ENCODE measurements around the gene CHRNB1. TPM values are rescaled to one million over a fixed set of nuclear protein-coding genes. Genes with fewer than 3 reads are reported as not detected.
A peak's percentile ranks its signal among the peaks of the same experiment; 100 is the strongest.

CHRNB1 gene
- total and polyA plus RNA-seq, 12 donors, result 18.7 to 56.3 (median 36.9) TPM

- 80 to 87% (median 86%) methylated on average over 18 to 20 of the region's 20 CpGs for WGBS, 4 donors
- no peaks in the 10 kb centered on the region for H3K27me3 ChIP-seq
- no peaks in the 10 kb centered on the region for H3K9me3 ChIP-seq (replicated peaks in 1 of 3)
- no peak for DNase-seq
- TF ChIP-seq CTCF (IDR thresholded peaks at IDR 0.05) (no peak), POLR2A (IDR thresholded peaks at IDR 0.05) (no peak)
- H3K27ac ChIP-seq, result peak overlapping the region in 1 of 5 donors; percentile 0
- H3K36me3 ChIP-seq (replicated peaks in 1 of 2), result peaks cover 0 to 60% of the 10 kb centered on the region in 2 donors
- H3K4me3 ChIP-seq, result no peak overlapping the region
- peaks cover 0 to 10% of the 10 kb centered on the region in 2 donors for H3K4me1 ChIP-seq (replicated peaks in 1 of 2)
- intact Hi-C loops (cut with DNase I), result no loop called here
These were observed 51.8 kb downstream of the CHRNB1 start for GRCh38 chr17:7496470-7497183.

GRCh38 chr17:7497228-7497627 lies 52.4 kb downstream of the CHRNB1 start:
- H3K4me1 ChIP-seq (replicated peaks in 1 of 2), result peaks cover 0 to 4% of the 10 kb centered on the region in 2 donors
- no peak overlapping the region for H3K4me3 ChIP-seq
- peaks cover 0 to 66% of the 10 kb centered on the region in 2 donors for H3K36me3 ChIP-seq (replicated peaks in 1 of 2)
- no peak overlapping the region for H3K27ac ChIP-seq
- DNase-seq, result peak in 2 of 7 donors; percentile 31 to 41
- WGBS, 4 donors, result 73 to 89% (median 81%) methylated on average over 7 to 10 of the region's 10 CpGs
- H3K9me3 ChIP-seq (replicated peaks in 1 of 3), result no peaks in the 10 kb centered on the region
- intact Hi-C loops (cut with DNase I), result no loop called here
- TF ChIP-seq CTCF (IDR thresholded peaks at IDR 0.05) (no peak), POLR2A (IDR thresholded peaks at IDR 0.05) (no peak)
- H3K27me3 ChIP-seq, result no peaks in the 10 kb centered on the region

GRCh38 chr17:7497636-7498035 lies 52.8 kb downstream of the CHRNB1 start:
- intact Hi-C loops (cut with DNase I), result no loop called here
- 87 to 93% (median 92%) methylated on average over 14 of the region's 14 CpGs for WGBS, 4 donors
- no peak for DNase-seq
- Histone ChIP-seq H3K4me1 (replicated peaks in 1 of 2) (peaks cover 0 to under 1% of the 10 kb centered on the region in 2 donors), H3K27ac (no peak overlapping the region), H3K36me3 (replicated peaks in 1 of 2) (peaks cover 0 to 70% of the 10 kb centered on the region in 2 donors), H3K9me3 (replicated peaks in 1 of 3) (no peaks in the 10 kb centered on the region), H3K4me3 (no peak overlapping the region), H3K27me3 (no peaks in the 10 kb centered on the region)
- TF ChIP-seq POLR2A (IDR thresholded peaks at IDR 0.05) (no peak), CTCF (IDR thresholded peaks at IDR 0.05) (no peak)

- H3K4me3 ChIP-seq, result no peak overlapping the region
- intact Hi-C loops (cut with DNase I), result no loop called here
- DNase-seq, result no peak
- peaks cover 0 to 85% of the 10 kb centered on the region in 2 donors for H3K36me3 ChIP-seq (replicated peaks in 1 of 2)
- WGBS, 4 donors, result 80 to 91% (median 84%) methylated on average over 10 to 11 of the region's 11 CpGs
- no peak overlapping the region for H3K27ac ChIP-seq
- H3K4me1 ChIP-seq (replicated peaks in 1 of 2), result no peaks in the 10 kb centered on the region
- no peaks in the 10 kb centered on the region for H3K27me3 ChIP-seq
- H3K9me3 ChIP-seq (replicated peaks in 1 of 3), result no peaks in the 10 kb centered on the region
- no peak for TF ChIP-seq POLR2A (IDR thresholded peaks at IDR 0.05)
- no peak for TF ChIP-seq CTCF (IDR thresholded peaks at IDR 0.05)
These were observed 54.3 kb downstream of the CHRNB1 start for GRCh38 chr17:7499161-7499560.

All from adrenal gland (tissue), 12 donors.